Suppressor macrophage (primary cell): ENCODE results near the gene HS6ST1.
"Not testable (repeated sequence)": the region's sequence is repeated elsewhere in the genome, so short reads cannot be mapped to it uniquely, and the experiment has no call there.

Experiments
- DNase-seq, 4 experiments: peaks; one replicate each; pipeline ENCODE4 v3.0.0-alpha.2; 2020 to 2022

The HS6ST1 gene

DNA sequence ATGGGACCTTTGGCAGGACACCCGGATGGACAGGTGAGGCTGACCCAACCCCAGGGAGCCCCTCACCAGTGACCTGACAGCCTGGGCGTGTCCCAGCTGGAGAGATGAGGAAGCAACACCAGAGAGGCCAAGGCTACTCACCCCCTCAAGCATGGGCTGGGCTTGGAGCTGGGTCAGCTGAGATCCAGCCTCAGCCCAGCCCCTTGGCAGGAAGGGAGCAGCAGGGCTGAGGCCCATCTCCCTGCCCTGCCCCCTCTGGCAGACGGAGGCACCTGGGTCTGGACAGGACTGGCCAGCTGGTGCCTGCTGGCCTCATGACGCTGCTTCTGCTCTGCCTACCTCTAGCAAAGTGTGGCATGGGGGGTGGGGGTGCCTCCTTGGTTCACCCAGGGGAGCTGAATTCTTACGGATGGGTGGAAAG, 37.8 kb downstream of the HS6ST1 start:
- peak; percentile 77 to 90 (median 88) for DNase-seq

DNA sequence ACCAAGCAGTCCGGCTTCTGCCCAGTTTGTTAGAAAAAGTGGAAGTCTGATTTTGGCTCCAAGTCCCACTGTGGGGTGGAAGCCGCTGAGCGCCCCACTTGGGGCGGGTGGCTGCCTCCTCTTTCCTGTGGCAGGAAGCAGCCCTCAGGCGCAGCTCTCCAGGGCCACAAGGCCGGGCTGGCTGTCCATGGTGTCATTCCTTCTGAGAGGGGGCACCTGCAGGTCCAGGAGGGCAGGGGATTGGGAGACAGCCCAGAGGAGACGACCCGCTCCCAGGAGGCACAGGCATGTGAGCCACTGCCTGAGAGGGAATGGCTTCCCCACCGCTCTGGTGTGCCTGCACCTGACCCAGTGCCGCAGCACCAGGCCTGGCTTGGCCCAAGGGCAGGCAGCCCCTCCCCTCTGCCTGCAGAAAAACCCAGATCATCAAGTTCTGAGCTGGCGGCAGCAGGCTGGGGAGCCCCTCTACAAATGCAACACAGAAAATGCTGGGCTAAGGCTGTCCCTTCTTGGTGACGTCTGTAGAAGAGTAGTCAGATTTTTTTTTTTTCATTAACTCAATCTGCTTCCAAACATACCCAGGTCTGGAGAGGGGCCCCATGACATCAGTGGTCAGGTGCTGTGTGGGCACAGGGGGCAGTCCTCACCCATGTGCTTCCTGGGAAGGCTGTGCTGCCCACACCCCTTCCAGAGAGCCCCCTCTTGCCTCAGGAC, 38.4 kb downstream of the HS6ST1 start:
- peak; percentile 79 to 88 (median 88) for DNase-seq

GRCh38 chr2:128279786-128280157, 38.9 kb downstream of the HS6ST1 start:
- no peak for DNase-seq

GRCh38 chr2:128279009-128279408, 39.7 kb downstream of the HS6ST1 start:
- DNase-seq: peak; percentile 17 to 67 (median 53)

GRCh38 chr2:128277961-128278681, 40.5 kb downstream of the HS6ST1 start:
- no peak for DNase-seq

GRCh38 chr2:128276878-128277675, 41.6 kb downstream of the HS6ST1 start:
- DNase-seq: no peak

DNA sequence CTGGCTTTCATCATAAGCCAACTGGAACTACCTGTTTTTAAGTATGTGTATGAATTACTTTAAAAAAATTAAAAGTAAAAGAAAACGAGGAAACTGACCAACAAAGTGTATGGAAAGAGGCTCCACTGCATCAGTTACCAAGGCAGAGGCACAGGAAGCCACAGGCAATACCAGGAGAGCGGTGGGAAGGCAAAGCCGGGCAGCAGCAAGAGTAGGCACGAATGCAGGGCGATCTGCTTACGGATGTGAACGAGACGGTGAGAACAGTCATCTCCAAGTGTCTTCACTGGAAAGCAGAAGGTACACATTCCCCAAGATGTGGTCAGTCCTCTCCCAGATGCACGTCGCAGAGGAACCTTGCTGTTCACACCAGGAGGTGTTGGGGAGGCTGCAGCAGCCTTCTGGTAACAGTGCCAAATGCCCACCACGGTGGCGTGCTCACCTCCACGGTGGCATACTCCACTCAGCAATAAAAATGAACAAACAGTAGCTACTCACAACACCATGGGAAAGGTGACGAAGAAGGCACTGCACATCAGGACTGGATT, 43.1 kb downstream of the HS6ST1 start:
- no peak for DNase-seq

GRCh38 chr2:128274218-128274617, 44.5 kb downstream of the HS6ST1 start:
- no peak for DNase-seq

GRCh38 chr2:128273469-128274081, 45.1 kb downstream of the HS6ST1 start:
- DNase-seq: no peak

DNA sequence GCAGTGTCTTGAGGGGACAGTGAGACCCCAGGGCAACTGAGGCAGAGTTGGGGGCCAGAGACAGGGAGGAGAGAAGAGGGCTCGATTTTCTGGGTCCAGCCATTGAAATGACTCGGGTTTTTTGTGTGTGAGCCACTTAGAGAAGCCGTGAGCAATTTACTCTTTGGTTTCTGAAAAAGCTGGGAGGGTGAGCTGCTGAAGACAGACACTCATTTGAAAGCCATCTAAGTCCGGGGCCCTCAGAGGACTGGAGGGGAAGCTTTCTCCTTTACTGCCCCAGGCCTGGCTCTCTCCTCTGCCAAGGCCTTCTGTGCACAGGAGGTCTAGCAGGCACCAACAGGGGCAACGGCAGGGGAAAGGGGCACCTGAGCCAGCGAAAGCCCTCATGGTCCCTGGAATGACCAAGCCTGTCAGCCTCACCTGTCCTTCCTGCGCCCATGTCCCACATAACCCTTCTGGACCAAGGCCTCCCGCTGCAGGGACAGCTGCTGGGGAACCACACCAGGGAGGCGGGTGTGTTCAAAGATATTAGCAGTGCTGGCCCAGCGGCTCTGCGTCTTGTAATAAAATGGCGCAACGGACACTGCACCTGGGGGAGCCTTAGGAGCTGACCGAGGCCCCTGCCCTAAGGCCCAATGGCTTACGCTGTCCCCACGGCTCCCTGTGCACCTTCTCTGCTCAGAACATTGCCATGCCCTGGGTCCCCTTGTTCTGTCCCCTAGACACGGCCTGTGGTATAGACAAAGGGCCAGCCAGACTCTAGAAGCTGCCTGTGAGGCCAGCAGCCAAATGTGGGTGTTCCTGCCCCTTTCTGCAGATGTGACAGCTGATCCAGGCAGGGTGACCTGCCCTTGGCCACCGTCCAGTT, 45.8 kb downstream of the HS6ST1 start:
- no peak for DNase-seq

DNA sequence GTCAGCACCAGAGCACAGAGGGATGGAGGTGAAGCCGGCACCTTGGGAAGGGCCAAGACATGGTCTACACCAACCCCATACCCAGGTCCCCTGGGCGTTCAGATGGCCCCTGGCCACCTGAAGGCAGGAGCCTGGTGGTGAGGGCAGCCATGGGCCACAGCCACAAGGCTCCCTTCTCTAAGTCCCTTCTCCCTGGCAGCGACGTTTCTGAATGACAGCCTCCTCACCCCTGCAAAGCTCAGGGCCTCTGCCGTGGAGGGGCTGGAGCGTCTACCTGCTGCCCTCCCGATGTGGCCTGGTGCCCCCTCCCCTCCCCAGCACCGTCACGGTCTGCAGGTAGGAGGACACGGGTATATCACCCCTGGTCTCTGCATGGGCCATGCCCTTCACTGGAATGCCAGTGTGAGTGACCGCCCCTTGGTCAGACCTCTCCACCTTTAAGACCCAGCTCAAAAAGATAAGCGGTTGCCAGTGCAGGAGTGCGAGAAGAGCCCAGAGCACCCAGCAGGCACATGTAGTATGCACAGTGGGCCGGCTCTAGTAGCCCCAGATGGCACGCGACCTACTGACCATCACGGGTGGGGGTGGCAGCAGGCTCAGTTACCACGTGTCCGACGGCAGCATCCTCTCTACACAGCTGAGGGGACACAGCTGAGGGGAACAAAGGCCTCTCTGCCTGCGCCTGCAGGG, 46.6 kb downstream of the HS6ST1 start:
- no peak for DNase-seq

- no peak for DNase-seq
Observed at GRCh38 chr2:128271597-128271910, 47.1 kb downstream of the HS6ST1 start.

DNA sequence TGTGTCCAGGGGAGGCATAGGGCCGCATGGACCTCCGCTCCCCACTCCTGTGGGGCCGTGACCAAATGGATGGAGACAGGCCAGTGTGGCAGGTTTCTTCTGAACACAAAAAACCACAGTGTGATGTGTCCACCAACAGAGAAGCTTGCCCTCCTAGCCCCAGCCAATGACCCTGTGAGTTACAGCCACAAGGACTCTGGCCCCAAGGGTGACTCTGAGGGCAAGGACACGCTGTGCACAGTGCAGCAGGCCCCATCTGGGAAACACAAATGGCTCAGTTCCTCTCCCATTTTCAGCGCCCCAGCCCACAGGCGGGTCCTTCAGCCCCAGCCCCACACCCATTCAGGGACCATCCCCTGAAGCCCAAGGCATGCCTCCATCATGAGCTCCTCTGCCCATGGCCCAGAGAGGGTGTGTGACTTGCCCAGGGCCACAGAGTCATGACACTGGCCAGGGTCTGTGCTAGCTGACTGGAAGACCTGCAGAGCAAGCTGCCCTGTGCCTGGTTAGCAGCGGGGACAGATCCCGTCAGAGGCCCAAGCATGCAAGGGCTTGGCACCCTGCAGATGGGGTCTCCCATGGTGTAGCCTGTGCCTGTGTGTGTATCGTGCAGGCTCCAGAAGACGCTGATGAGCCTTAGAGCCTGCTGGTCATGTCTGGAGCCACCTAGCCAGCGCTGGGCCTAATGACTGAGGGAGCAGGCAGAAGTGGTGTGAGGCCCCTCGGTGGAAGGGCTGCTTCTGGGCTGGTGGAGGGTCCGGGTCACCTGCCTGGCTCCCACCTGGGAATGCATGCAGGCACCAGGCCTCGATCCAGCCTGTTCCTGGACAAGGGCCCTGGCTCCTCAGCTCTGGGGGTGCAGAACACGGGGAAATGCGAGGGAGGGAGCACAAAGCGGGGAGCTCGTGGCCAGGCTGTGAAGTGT, 47.7 kb downstream of the HS6ST1 start:
- DNase-seq: no peak

DNA sequence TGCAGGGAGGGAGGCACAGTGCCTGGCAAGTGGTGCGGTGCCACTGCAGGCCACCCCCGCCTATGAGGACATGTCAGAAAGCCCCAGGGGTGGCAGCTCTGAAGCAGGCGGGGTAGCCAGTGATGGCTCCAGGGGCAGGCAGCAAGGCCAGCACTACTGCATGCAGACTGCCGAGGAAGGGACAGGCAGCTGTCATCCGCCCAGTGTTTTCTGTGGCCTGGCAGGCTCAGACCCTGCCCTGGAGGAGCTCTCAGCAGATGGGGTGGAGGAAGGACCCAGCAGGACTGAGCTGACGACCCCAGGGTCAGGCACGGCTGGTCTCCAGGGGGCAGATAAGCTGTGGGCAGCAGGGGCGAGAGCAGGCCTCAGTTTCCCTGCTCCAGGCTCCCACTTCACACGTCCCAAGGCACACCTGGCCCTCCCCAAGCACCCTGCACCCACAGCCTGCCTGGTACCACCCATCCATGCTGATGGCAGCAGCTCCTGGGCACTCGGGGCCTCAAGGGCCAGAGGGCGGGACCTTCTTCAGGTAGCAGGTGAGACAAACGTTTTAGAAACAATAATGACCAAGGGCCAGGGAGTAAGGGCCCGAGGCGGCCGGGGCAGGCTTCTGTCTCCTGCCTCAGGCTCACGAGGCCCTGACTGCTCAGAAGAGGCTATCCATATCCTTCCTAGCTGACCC, 48.5 kb downstream of the HS6ST1 start:
- no peak for DNase-seq

DNA sequence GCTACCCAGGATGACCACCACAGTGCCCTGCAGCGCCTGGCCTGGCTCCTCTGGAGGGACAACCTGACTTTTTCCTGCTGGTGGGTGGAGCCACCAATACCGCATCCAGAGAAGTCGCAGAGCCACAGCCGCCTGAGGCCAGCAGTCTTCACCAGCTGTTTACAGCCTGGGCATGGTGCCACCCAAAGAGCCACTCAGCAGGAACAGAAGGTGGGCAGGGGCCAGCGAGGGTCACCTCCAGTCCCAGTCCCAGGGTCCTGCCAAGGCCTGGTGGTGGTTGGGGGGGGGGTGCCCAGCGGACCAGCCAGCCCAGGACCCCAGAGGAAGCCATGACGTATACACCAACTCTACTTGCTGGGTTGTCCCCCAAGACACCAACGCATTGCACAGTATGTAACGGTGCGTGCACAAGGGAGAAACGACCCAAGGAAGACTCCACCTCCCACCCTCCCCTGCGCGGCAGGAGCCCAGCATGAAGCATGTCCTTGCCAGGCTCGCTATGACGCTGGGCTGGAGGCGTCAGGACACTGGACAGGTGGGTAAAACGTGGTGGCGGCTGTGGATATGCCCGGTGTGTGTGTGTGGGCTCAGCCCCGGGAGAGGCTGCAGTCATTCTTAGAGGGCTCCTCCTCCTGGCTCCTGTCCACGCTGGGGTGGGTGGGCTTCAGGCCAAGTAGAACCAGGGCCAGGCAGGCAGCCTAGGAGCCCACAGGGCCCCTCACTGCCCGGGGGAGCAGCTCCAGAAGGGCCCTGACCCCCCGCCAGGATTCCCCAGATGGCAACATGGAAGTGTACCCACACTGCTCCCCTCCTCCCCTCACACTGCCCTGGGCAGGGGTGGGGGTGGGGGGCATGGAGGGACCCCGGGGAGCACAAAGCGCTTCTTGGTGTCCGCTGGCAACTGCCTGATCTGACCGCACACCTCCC, 49.3 kb downstream of the HS6ST1 start:
- no peak for DNase-seq

- DNase-seq: not testable (repeated sequence)
Observed at GRCh38 chr2:128268611-128269010, 50.1 kb downstream of the HS6ST1 start.

DNA sequence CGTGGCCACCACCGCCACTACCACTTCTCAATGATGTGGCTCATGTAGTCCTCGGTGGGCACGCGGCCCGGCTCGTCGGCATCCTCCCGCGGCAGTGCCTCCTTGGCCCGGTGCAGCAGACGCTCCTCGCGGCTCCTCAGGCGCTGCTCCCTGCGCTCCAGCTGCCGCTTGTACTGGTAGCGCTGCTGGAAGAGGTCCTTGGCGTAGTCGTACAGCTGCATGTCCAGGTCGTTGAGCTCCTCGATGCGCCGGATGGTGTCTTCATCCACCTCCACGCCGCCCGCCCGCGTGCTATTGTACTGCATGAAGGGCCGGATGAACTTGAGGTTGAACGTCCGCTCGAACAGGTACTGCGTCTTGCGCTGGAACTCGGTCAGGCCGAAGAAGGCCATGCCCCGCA, 50.5 kb downstream of the HS6ST1 start:
- DNase-seq: not testable (repeated sequence)

DNA sequence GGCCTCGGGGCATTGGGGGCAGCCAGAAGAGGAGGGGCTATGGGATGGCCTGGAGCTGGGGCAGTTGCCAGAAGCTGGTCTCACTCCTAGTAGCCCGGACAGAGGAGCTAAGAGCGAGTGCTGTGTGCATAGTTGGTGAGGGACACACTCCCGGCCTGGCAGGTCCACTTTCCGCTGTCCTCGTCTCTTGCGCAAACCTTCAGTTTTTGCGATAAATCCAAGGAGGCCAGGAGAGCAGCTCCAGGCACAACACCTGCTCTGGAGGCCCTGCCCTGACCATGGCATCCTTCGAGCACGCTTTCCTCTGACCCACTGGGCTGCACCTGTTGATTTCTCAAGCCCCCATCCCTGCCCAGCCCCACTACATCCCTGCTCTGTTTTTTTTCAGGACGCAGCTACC, 51.0 kb downstream of the HS6ST1 start:
- not testable (repeated sequence) for DNase-seq
